ENCODE measurements around the gene PLA2G4B.

The PLA2G4B gene

GRCh38 chr15:41814534-41814933 lies 24.1 kb upstream of the PLA2G4B start:
- H3K4me3 ChIP-seq (ENCODE audit: low read length), result no peak overlapping the region
- no peak for TF ChIP-seq CTCF (conservative IDR thresholded peaks at IDR 0.05; ENCODE audit: low read depth, low read length)
- DNase-seq (ENCODE audit: low read depth), result no peak

- TF ChIP-seq CTCF (conservative IDR thresholded peaks at IDR 0.05; ENCODE audit: low read depth, low read length), result no peak
- no peak overlapping the region for H3K4me3 ChIP-seq (ENCODE audit: low read length)
- DNase-seq (ENCODE audit: low read depth), result no peak
Observed at GRCh38 chr15:41816788-41817187, 21.9 kb upstream of the PLA2G4B start.

- TF ChIP-seq CTCF (conservative IDR thresholded peaks at IDR 0.05; ENCODE audit: low read depth, low read length), result no peak
- DNase-seq (ENCODE audit: low read depth), result no peak
- H3K4me3 ChIP-seq (ENCODE audit: low read length), result no peak overlapping the region
Observed at GRCh38 chr15:41817327-41817726, 21.3 kb upstream of the PLA2G4B start.

- no peak for DNase-seq (ENCODE audit: low read depth)
- TF ChIP-seq CTCF (conservative IDR thresholded peaks at IDR 0.05; ENCODE audit: low read depth, low read length), result no peak
- no peak overlapping the region for H3K4me3 ChIP-seq (ENCODE audit: low read length)
Observed at GRCh38 chr15:41817781-41818180, 20.9 kb upstream of the PLA2G4B start.

- TF ChIP-seq CTCF (conservative IDR thresholded peaks at IDR 0.05; ENCODE audit: low read depth, low read length), result no peak
- DNase-seq (ENCODE audit: low read depth), result no peak
- H3K4me3 ChIP-seq (ENCODE audit: low read length), result no peak overlapping the region
Observed at GRCh38 chr15:41819455-41820050, 19.1 kb upstream of the PLA2G4B start.

- no peak for DNase-seq (ENCODE audit: low read depth)
- H3K4me3 ChIP-seq (ENCODE audit: low read length), result no peak overlapping the region
- TF ChIP-seq CTCF (conservative IDR thresholded peaks at IDR 0.05; ENCODE audit: low read depth, low read length), result no peak
Observed at GRCh38 chr15:41820791-41821423, 17.7 kb upstream of the PLA2G4B start.

GRCh38 chr15:41821831-41822230 lies 16.8 kb upstream of the PLA2G4B start:
- DNase-seq (ENCODE audit: low read depth), result no peak
- H3K4me3 ChIP-seq (ENCODE audit: low read length), result no peak overlapping the region
- no peak for TF ChIP-seq CTCF (conservative IDR thresholded peaks at IDR 0.05; ENCODE audit: low read depth, low read length)

All from retinal pigment epithelial cell (primary cell).